ENCODE data around the gene TMEM221.

The TMEM221 gene

GRCh38 chr19:17404015-17404414, 44.5 kb downstream of the TMEM221 start:
- DNase-seq, result no peak

GRCh38 chr19:17402982-17403855, 45.2 kb downstream of the TMEM221 start:
- DNase-seq, result peak; percentile 47

- DNase-seq, result no peak
Measured at GRCh38 chr19:17401628-17402027, 46.8 kb downstream of the TMEM221 start.

- DNase-seq, result no peak
Measured at GRCh38 chr19:17398902-17399527, 49.5 kb downstream of the TMEM221 start.

- peak; percentile 79 for DNase-seq
Measured at GRCh38 chr19:17394891-17395415, 53.5 kb downstream of the TMEM221 start.

- no peak for DNase-seq
Measured at GRCh38 chr19:17393914-17394313, 54.6 kb downstream of the TMEM221 start, which contains the start of gene CCDC194. TSS of gene CCDC194 (minus strand) at chr19:17394196. CDS start at chr19:17394158, 38 bp downstream.

GRCh38 chr19:17393002-17393401, 55.5 kb downstream of the TMEM221 start:
- DNase-seq, result no peak

GRCh38 chr19:17391371-17392151, 56.9 kb downstream of the TMEM221 start:
- no peak for DNase-seq

- peak; percentile 91 for DNase-seq
Measured at GRCh38 chr19:17390665-17391370, 57.6 kb downstream of the TMEM221 start.

GRCh38 chr19:17389957-17390664, 58.4 kb downstream of the TMEM221 start:
- DNase-seq, result no peak

- DNase-seq, result no peak
Measured at GRCh38 chr19:17389288-17389687, 59.2 kb downstream of the TMEM221 start.

GRCh38 chr19:17385878-17386611, 62.4 kb downstream of the TMEM221 start:
- DNase-seq, result peak; percentile 56
